HG03097 (cell line): Measurements from ENCODE around the gene KRT37.
"Not testable (repeated sequence)": the region's sequence is repeated elsewhere in the genome, so short reads cannot be mapped to it uniquely, and the experiment has no call there.

Experiments used
- ATAC-seq: cut with Tn5 transposase; IDR thresholded peaks from one replicate; pipeline ENCODE4 v1.9.1; 2021; ENCODE audit not compliant: unreplicated experiment, low FRiP score

Gene KRT37

GRCh38 chr17:41407226-41407625 lies 17.2 kb downstream of the KRT37 start:
- ATAC-seq, result no peak

- ATAC-seq, result no peak
Observed at GRCh38 chr17:41406205-41406604, 18.2 kb downstream of the KRT37 start.

- no peak for ATAC-seq
Observed at GRCh38 chr17:41404024-41404671, 20.2 kb downstream of the KRT37 start.

- no peak for ATAC-seq
Observed at GRCh38 chr17:41403404-41404023, 20.9 kb downstream of the KRT37 start.

GRCh38 chr17:41402161-41402560 lies 22.2 kb downstream of the KRT37 start:
- no peak for ATAC-seq

- no peak for ATAC-seq
Observed at GRCh38 chr17:41396996-41397660, 27.3 kb downstream of the KRT37 start, which contains the start of gene KRT31. Gene KRT31 (minus strand): TSS chr17:41397608. CDS start chr17:41397539, 69 bp downstream.

- no peak for ATAC-seq
Observed at GRCh38 chr17:41396340-41396739, 28.0 kb downstream of the KRT37 start.

GRCh38 chr17:41395611-41396010 lies 28.8 kb downstream of the KRT37 start:
- no peak for ATAC-seq

GRCh38 chr17:41395044-41395443 lies 29.3 kb downstream of the KRT37 start:
- not testable (repeated sequence) for ATAC-seq

- no peak for ATAC-seq
Observed at GRCh38 chr17:41394254-41394996, 30.0 kb downstream of the KRT37 start.

GRCh38 chr17:41393826-41394225 lies 30.6 kb downstream of the KRT37 start:
- no peak for ATAC-seq

- ATAC-seq, result no peak
Observed at GRCh38 chr17:41393294-41393693, 31.1 kb downstream of the KRT37 start.

- no peak for ATAC-seq
Observed at GRCh38 chr17:41392278-41392677, 32.1 kb downstream of the KRT37 start.

- ATAC-seq, result no peak
Observed at GRCh38 chr17:41391535-41391934, 32.9 kb downstream of the KRT37 start.

- ATAC-seq, result no peak
Observed at GRCh38 chr17:41390411-41390938, 33.9 kb downstream of the KRT37 start.

- ATAC-seq, result no peak
Observed at GRCh38 chr17:41387670-41388069, 36.7 kb downstream of the KRT37 start.

- ATAC-seq, result no peak
Observed at GRCh38 chr17:41386227-41386626, 38.2 kb downstream of the KRT37 start.

GRCh38 chr17:41383690-41384089 lies 40.7 kb downstream of the KRT37 start:
- no peak for ATAC-seq

- no peak for ATAC-seq
Observed at GRCh38 chr17:41382394-41382793, 42.0 kb downstream of the KRT37 start.

GRCh38 chr17:41381943-41382342 lies 42.4 kb downstream of the KRT37 start, which contains the start of gene KRT34:
Gene KRT34 (minus strand): TSS chr17:41382306. CDS start chr17:41382246, 60 bp downstream.
- not testable (repeated sequence) for ATAC-seq

- not testable (repeated sequence) for ATAC-seq
Observed at GRCh38 chr17:41380091-41380490, 44.3 kb downstream of the KRT37 start.
